22Rv1 (cell line): ENCODE measurements around the gene VPS4A.

Experiments
- ZFX ChIP-seq: fragments of 450-650 bp; IDR thresholded peaks from 2 replicates; pipeline ENCODE4 v1.6.1; 2017; ENCODE audit warnings: antibody characterized with exemption, borderline replicate concordance
- TF ChIP-seq, protein P1 (sequence below): fragments of 450-650 bp; IDR thresholded peaks from 2 replicates; pipeline ENCODE4 v1.5.1; 2017; ENCODE audit warnings: mild to moderate bottlenecking

DNA sequence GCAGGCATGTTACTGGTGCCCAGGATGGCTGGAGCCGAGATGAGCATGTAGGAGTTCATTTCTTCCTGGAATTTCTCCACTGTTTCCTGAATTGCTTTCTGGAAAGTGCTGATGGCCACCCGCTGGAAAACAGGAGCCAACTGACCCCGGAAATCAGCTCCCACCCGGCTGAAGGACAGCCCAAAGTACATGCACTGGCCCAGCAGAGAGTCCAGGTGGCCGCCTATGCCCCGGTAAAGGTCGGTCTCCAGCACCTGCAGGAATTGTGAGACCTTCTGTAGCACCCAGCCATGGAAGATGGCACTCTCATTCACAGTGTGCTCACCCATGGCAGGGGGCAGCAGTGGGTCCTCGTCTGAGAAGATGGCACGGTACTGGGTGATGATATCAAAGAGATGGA lies 23.5 kb downstream of the VPS4A start:
- TF ChIP-seq, protein P1, sequence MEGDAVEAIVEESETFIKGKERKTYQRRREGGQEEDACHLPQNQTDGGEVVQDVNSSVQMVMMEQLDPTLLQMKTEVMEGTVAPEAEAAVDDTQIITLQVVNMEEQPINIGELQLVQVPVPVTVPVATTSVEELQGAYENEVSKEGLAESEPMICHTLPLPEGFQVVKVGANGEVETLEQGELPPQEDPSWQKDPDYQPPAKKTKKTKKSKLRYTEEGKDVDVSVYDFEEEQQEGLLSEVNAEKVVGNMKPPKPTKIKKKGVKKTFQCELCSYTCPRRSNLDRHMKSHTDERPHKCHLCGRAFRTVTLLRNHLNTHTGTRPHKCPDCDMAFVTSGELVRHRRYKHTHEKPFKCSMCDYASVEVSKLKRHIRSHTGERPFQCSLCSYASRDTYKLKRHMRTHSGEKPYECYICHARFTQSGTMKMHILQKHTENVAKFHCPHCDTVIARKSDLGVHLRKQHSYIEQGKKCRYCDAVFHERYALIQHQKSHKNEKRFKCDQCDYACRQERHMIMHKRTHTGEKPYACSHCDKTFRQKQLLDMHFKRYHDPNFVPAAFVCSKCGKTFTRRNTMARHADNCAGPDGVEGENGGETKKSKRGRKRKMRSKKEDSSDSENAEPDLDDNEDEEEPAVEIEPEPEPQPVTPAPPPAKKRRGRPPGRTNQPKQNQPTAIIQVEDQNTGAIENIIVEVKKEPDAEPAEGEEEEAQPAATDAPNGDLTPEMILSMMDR: no peak
- TF ChIP-seq ZFX: no peak
